ENCODE data around the gene LZTR1. TPM values are rescaled to one million over a fixed set of nuclear protein-coding genes. Genes with fewer than 3 reads are reported as not detected.

The LZTR1 gene
- total and polyA plus RNA-seq, 2 of the 4 experiments (the other 2 are of a cell fraction) = 22.8 to 41.3 TPM

DNA sequence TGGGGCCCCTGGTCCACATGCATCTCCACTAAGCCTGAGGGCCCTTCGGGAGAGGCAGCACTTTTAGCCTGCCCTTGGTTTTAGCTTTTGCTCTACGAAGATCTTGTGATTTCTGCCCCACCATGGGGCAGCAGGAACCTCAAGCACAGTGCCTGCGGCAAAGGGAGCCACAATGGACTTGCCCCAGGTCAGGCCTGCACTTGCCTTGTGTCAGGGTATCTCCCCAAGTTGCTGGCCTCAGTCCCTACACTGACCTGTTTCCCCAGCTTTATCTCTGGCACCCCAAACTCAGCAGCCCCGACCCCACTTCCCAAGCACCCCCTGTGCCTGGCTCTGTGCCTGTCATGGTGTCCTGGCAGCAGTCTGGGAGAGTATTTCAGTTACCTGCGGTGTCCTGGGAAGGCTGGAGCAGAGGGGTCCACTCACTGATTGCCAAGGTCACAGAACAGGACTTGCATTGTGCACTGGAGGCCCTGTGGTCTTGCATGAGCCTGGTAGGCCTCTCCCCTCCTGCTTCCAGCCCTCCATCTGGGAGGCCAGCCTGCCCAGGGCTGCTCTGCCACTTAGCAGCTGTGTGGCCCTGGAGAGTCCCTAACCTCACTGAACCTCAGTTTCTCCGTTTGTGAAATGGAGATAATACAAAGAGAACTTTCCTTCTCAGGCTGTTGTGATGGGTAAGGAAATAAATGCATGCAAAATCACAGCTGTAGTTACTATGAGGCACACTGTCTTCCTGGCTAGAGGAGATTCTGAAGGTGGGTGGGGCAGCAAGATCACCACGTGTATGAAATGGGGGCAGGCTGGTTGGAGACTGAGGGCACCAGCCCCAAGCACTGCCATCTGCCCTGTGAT is 18.7 kb upstream of the LZTR1 start:
- Histone ChIP-seq H3K14ac (replicated peaks; ENCODE audit: low read depth, low read length) (no peak overlapping the region), H4K5ac (ENCODE audit: low read depth, low read length) (no peak overlapping the region), H2AK5ac (ENCODE audit: low read depth, low read length) (no peak overlapping the region), H2BK5ac (ENCODE audit: low read depth, low read length, poor library complexity, severe bottlenecking) (no peak overlapping the region), H2AFZ (replicated peaks; ENCODE audit: low read length, poor library complexity) (no peak overlapping the region), H4K20me1 (ENCODE audit: insufficient read depth, low read length) (no peaks in the 10 kb centered on the region; the same call in 1 of the 2 replicates), H2AK9ac (replicated peaks; ENCODE audit: low read depth, low read length, poor library complexity) (no peak overlapping the region), H2BK15ac (ENCODE audit: low read depth, low read length) (no peak overlapping the region), H3K18ac (ENCODE audit: low read depth, low read length) (no peak overlapping the region), H3K9ac (ENCODE audit: low read depth, low read length) (no peak overlapping the region), H3K9me3 (ENCODE audit: control insufficient read depth, insufficient read depth, low read length) (no peaks in the 10 kb centered on the region), H2BK20ac (ENCODE audit: low read depth, low read length) (no peak overlapping the region), H3K56ac (ENCODE audit: extremely low read depth, insufficient read depth, low read length) (no peak overlapping the region), H3K4me1 (ENCODE audit: control insufficient read depth, insufficient read depth, low read length) (no peaks in the 10 kb centered on the region), H3K4me3 (ENCODE audit: insufficient read depth, low read depth, low read length) (no peak overlapping the region), H3K23ac (ENCODE audit: low read depth, low read length) (no peak overlapping the region), H3K9me1 (ENCODE audit: insufficient read depth, low read length) (no peaks in the 10 kb centered on the region), H3K36me3 (ENCODE audit: control insufficient read depth, insufficient read depth, low read length) (no peaks in the 10 kb centered on the region), H3K27ac (ENCODE audit: insufficient read depth, low read length) (no peak overlapping the region), H2BK120ac (ENCODE audit: low read depth, low read length) (no peak overlapping the region), H3K4me2 (ENCODE audit: low read depth, low read length) (no peak overlapping the region), H4K91ac (ENCODE audit: insufficient read depth, low read depth, low read length) (no peak overlapping the region), H3K4ac (ENCODE audit: low read depth, low read length) (no peak overlapping the region), H3K79me1 (ENCODE audit: low read depth in 1 of 2, low read length in 2 of 2) (no peaks in the 10 kb centered on the region), H3K27me3 (ENCODE audit: control insufficient read depth, insufficient read depth, low read length) (peaks cover 41% of the 10 kb centered on the region), H4K8ac (ENCODE audit: low read depth in 2 of 2, low read length in 2 of 2) (no peak overlapping the region)
- POLR2A ChIA-PET (ENCODE audit: unreplicated experiment) = no interaction called here
- ATAC-seq (ENCODE audit: low read depth) = no peak
- no peak for DNase-seq
- dilution Hi-C loops (cut with HindIII; ENCODE audit: low sequenced_read_pairs, unreplicated experiment) (no loop called here), in situ Hi-C loops (cut with MboI; ENCODE audit: low sequenced_read_pairs) (no loop called here), intact Hi-C loops (cut with micrococcal nuclease) (no loop called here)
- WGBS, 2 experiments (ENCODE audit: extremely low coverage in 2 of 2, insufficient read length in 1 of 2) = 67% methylated on average over 3 of the region's 7 CpGs; no CpG with 5 or more reads in 1 of the 2 experiments
- TF ChIP-seq, protein P1, sequence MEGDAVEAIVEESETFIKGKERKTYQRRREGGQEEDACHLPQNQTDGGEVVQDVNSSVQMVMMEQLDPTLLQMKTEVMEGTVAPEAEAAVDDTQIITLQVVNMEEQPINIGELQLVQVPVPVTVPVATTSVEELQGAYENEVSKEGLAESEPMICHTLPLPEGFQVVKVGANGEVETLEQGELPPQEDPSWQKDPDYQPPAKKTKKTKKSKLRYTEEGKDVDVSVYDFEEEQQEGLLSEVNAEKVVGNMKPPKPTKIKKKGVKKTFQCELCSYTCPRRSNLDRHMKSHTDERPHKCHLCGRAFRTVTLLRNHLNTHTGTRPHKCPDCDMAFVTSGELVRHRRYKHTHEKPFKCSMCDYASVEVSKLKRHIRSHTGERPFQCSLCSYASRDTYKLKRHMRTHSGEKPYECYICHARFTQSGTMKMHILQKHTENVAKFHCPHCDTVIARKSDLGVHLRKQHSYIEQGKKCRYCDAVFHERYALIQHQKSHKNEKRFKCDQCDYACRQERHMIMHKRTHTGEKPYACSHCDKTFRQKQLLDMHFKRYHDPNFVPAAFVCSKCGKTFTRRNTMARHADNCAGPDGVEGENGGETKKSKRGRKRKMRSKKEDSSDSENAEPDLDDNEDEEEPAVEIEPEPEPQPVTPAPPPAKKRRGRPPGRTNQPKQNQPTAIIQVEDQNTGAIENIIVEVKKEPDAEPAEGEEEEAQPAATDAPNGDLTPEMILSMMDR (conservative IDR thresholded peaks at IDR 0.05; ENCODE audit: low read depth, low read length) = no peak
- TF ChIP-seq MAZ (IDR thresholded peaks at IDR 0.05; ENCODE audit: borderline replicate concordance, low read depth, low read length) (no peak), POLR2A (IDR thresholded peaks at IDR 0.05; ENCODE audit: low read depth, low read length) (no peak), RAD21 (IDR thresholded peaks at IDR 0.05; ENCODE audit: low read length) (no peak), BHLHE40 (IDR thresholded peaks at IDR 0.05; ENCODE audit: low read depth, low read length) (no peak), FOS (IDR thresholded peaks at IDR 0.05; ENCODE audit: low read depth, low read length) (no peak), CHD1 (IDR thresholded peaks at IDR 0.05; ENCODE audit: low read depth, low read length) (no peak)
- BruUV-seq (replicated peaks) = no TSS peak
- CTCF ChIA-PET = no interaction called here
